K562 (cell line): ENCODE data around the gene GABRG2. TPM values are rescaled to one million over a fixed set of nuclear protein-coding genes. Genes with fewer than 3 reads are reported as not detected.

Experiments used
- CHD2 ChIP-seq: IDR thresholded peaks from 2 replicates; pipeline ENCODE4 v1.6.1; 2011; ENCODE audit warnings: low read depth, low read length
- SAP30 ChIP-seq: fragments of 200-600 bp; sonication (generic); IDR thresholded peaks from 2 replicates; pipeline ENCODE4 v1.6.1; 2012; ENCODE audit warnings: borderline replicate concordance, low read depth, mild to moderate bottlenecking, moderate library complexity, low read length, control low read depth, inconsistent platforms; ENCODE audit not compliant: insufficient read depth, poor library complexity, severe bottlenecking
- ZNF121 ChIP-seq: sonication (generic); formaldehyde crosslinking; conservative IDR thresholded peaks from 2 replicates; pipeline ENCODE4 v1.8.0; 2022; ENCODE audit warnings: missing genetic modification reagents
- ZNF311 ChIP-seq: fragments of 250-450 bp; sonication (Bioruptor Pico); IDR thresholded peaks from 2 replicates; pipeline ENCODE4 v1.4.0; 2020; ENCODE audit warnings: mild to moderate bottlenecking, moderate library complexity
- ZNF699 ChIP-seq: fragments of 250-450 bp; sonication (Bioruptor Pico); IDR thresholded peaks from 2 replicates; pipeline ENCODE4 v1.8.0; 2021; ENCODE audit warnings: mild to moderate bottlenecking, moderate library complexity; ENCODE audit not compliant: insufficient replicate concordance
- polyA plus RNA-seq, 8 experiments: library from polyadenylated mRNA; depleted of rRNA in 4 of 8; stranded (reverse) in 5 of 8; unstranded in 3 of 8; fragments of >200 nt; fragmentation: Nextera tagmentation in 2 of 8; fragmentation: Illumina TruSeq in 1 of 8; extraction: Ambion mirVana in 2 of 8; extraction: Trizol in 1 of 8; gene quantifications; 2 replicates each; pipeline versions ENCODE4 v1.2.1 to v1.2.3, GENCODE V29; 2011 to 2014; ENCODE audit warnings: inconsistent platforms in 1 of 8, missing spikeins in 1 of 8
- total RNA-seq, 7 experiments: library from RNA; depleted of rRNA in 6 of 7; stranded (reverse); fragments of >200 nt in 6 of 7; fragmentation: Illumina TruSeq in 2 of 7; extraction: Trizol in 2 of 7; gene quantifications; 2 replicates each; pipeline versions ENCODE4 v1.2.1 to v1.2.3, GENCODE V29; 2011 to 2021; ENCODE audit warnings: low replicate concordance in 1 of 7
- TF ChIP-seq, protein P1 (sequence below): fragments of 450-650 bp; IDR thresholded peaks from 2 replicates; pipeline ENCODE4 v1.6.1; 2016; ENCODE audit warnings: low read depth
- TF ChIP-seq, protein P2 (sequence below): sonication (generic); formaldehyde crosslinking; IDR thresholded peaks from 2 replicates; pipeline ENCODE4 v1.8.1; 2023; ENCODE audit warnings: mild to moderate bottlenecking, missing genetic modification reagents
- TF ChIP-seq, protein P3 (sequence below): fragments of 250-450 bp; sonication (Bioruptor Pico); IDR thresholded peaks from 2 replicates; pipeline ENCODE4 v1.8.0; 2021; ENCODE audit warnings: borderline replicate concordance, mild to moderate bottlenecking, moderate library complexity; ENCODE audit not compliant: poor library complexity, severe bottlenecking

GABRG2 gene
- total and polyA plus RNA-seq, 9 of the 15 experiments (the other 6 are each of a cell fraction or from before 2014, with no cell fraction given): 0.03 to 1.2 (median 0.30) TPM; not detected in 3

- TF ChIP-seq, protein P1, sequence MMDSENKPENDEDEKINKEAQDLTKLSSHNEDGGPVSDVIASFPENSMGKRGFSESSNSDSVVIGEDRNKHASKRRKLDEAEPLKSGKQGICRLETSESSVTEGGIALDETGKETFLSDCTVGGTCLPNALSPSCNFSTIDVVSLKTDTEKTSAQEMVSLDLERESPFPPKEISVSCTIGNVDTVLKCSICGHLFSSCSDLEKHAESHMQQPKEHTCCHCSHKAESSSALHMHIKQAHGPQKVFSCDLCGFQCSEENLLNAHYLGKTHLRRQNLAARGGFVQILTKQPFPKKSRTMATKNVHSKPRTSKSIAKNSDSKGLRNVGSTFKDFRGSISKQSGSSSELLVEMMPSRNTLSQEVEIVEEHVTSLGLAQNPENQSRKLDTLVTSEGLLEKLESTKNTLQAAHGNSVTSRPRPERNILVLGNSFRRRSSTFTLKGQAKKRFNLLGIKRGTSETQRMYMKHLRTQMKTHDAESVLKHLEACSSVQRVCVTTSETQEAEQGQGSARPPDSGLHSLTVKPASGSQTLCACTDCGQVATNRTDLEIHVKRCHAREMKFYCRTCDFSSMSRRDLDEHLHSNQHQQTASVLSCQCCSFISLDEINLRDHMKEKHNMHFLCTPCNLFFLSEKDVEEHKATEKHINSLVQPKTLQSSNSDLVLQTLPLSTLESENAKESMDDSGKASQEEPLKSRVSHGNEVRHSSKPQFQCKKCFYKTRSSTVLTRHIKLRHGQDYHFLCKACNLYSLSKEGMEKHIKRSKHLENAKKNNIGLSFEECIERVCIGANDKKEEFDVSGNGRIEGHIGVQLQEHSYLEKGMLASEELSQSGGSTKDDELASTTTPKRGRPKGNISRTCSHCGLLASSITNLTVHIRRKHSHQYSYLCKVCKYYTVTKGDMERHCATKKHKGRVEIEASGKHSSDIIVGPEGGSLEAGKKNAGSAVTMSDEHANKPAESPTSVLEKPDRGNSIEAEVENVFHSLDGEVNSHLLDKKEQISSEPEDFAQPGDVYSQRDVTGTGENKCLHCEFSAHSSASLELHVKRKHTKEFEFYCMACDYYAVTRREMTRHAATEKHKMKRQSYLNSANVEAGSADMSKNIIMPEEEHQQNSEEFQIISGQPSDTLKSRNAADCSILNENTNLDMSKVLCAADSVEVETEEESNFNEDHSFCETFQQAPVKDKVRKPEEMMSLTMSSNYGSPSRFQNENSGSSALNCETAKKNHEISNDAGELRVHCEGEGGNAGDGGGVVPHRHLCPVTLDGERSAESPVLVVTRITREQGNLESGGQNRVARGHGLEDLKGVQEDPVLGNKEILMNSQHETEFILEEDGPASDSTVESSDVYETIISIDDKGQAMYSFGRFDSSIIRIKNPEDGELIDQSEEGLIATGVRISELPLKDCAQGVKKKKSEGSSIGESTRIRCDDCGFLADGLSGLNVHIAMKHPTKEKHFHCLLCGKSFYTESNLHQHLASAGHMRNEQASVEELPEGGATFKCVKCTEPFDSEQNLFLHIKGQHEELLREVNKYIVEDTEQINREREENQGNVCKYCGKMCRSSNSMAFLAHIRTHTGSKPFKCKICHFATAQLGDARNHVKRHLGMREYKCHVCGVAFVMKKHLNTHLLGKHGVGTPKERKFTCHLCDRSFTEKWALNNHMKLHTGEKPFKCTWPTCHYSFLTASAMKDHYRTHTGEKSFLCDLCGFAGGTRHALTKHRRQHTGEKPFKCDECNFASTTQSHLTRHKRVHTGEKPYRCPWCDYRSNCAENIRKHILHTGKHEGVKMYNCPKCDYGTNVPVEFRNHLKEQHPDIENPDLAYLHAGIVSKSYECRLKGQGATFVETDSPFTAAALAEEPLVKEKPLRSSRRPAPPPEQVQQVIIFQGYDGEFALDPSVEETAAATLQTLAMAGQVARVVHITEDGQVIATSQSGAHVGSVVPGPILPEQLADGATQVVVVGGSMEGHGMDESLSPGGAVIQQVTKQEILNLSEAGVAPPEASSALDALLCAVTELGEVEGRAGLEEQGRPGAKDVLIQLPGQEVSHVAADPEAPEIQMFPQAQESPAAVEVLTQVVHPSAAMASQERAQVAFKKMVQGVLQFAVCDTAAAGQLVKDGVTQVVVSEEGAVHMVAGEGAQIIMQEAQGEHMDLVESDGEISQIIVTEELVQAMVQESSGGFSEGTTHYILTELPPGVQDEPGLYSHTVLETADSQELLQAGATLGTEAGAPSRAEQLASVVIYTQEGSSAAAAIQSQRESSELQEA: no peak
- TF ChIP-seq, protein P2, sequence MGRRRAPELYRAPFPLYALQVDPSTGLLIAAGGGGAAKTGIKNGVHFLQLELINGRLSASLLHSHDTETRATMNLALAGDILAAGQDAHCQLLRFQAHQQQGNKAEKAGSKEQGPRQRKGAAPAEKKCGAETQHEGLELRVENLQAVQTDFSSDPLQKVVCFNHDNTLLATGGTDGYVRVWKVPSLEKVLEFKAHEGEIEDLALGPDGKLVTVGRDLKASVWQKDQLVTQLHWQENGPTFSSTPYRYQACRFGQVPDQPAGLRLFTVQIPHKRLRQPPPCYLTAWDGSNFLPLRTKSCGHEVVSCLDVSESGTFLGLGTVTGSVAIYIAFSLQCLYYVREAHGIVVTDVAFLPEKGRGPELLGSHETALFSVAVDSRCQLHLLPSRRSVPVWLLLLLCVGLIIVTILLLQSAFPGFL (CRISPR knock-in tag): no peak
- TF ChIP-seq CHD2 (no peak), SAP30 (no peak), ZNF311 (no peak), ZNF121 (CRISPR knock-in tag) (no peak), ZNF699 (no peak)
- TF ChIP-seq, protein P3, sequence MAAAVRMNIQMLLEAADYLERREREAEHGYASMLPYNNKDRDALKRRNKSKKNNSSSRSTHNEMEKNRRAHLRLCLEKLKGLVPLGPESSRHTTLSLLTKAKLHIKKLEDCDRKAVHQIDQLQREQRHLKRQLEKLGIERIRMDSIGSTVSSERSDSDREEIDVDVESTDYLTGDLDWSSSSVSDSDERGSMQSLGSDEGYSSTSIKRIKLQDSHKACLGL (CRISPR knock-in tag): no peak
Observed at GRCh38 chr5:162037431-162037830, 30.1 kb upstream of the GABRG2 start (continued).
